Caco-2 (cell line): Measurements from ENCODE around the gene ACADM. TPM values are rescaled to one million over a fixed set of nuclear protein-coding genes. Genes with fewer than 3 reads are reported as not detected.

Experiments
- BruUV-seq: library from RNA; stranded (reverse); fragments of 400-500 nt; replicated peaks from 2 replicates; lab custom pipeline; 2021; lab: Mats Ljungman, UMichigan
- CTCF ChIA-PET: fragments of 300-600 bp; sonication (Branson Sonifier 250); formaldehyde crosslinking; loops from one replicate; lab custom pipeline; 2022; ENCODE audit warnings: antibody characterized with exemption; lab: Charles Lee
- POLR2A ChIA-PET: fragments of 300-600 bp; sonication (Branson Sonifier 250); formaldehyde crosslinking; loops from one replicate; lab custom pipeline; 2022; ENCODE audit warnings: antibody characterized with exemption; lab: Charles Lee
- DNase-seq, 2 experiments: peaks; one replicate each; pipeline versions ENCODE4 v3.0.0 to v3.0.0-alpha.2; 2020 to 2022
- H3K27me3 ChIP-seq: replicated peaks from 2 replicates; pipeline ENCODE4 v1.6.0; 2011; ENCODE audit warnings: low read length; ENCODE audit not compliant: control insufficient read depth, insufficient read depth
- H3K36me3 ChIP-seq: 2 replicates; pipeline ENCODE4 v1.5.1; 2011; ENCODE audit warnings: low read length; ENCODE audit not compliant: control insufficient read depth, insufficient read depth
- H3K4me1 ChIP-seq: fragments of 250-450 bp; sonication (Bioruptor Pico); 2 replicates; pipeline ENCODE4 v1.5.1; 2020; ENCODE audit warnings: mild to moderate bottlenecking
- H3K4me3 ChIP-seq: 2 replicates; pipeline ENCODE4 v1.5.1; 2011; ENCODE audit warnings: low read depth, mild to moderate bottlenecking, control low read depth, low read length
- H3K9me3 ChIP-seq: fragments of 250-450 bp; sonication (Bioruptor Pico); 2 replicates; pipeline ENCODE4 v1.5.1; 2020; ENCODE audit warnings: mild to moderate bottlenecking, moderate library complexity
- H3K27ac Mint-ChIP-seq: one replicate; pipeline ENCODE4 v1.8.0; 2022; ENCODE audit warnings: mixed read lengths; ENCODE audit not compliant: unreplicated experiment
- H3K27me3 Mint-ChIP-seq: one replicate; pipeline ENCODE4 v1.8.0; 2022; ENCODE audit warnings: mixed read lengths; ENCODE audit not compliant: insufficient read depth, unreplicated experiment
- H3K36me3 Mint-ChIP-seq: one replicate; pipeline ENCODE4 v1.8.0; 2022; ENCODE audit warnings: mild to moderate bottlenecking, mixed read lengths; ENCODE audit not compliant: insufficient read depth, unreplicated experiment
- H3K4me1 Mint-ChIP-seq: one replicate; pipeline ENCODE4 v1.8.0; 2022; ENCODE audit warnings: low read depth, mixed read lengths; ENCODE audit not compliant: unreplicated experiment
- H3K4me3 Mint-ChIP-seq: one replicate; pipeline ENCODE4 v1.8.0; 2022; ENCODE audit warnings: mild to moderate bottlenecking, moderate library complexity, mixed read lengths; ENCODE audit not compliant: unreplicated experiment
- H3K9me3 Mint-ChIP-seq: one replicate; pipeline ENCODE4 v1.8.0; 2022; ENCODE audit warnings: mixed read lengths; ENCODE audit not compliant: unreplicated experiment
- intact Hi-C: fragments of 100-400 bp; cut with micrococcal nuclease; formaldehyde crosslinking; loops from one replicate; pipeline ENCODE4 v1.10.0; 2022; ENCODE audit not compliant: unreplicated experiment
- total RNA-seq: library from RNA; stranded (reverse); gene quantifications from 2 replicates; pipeline ENCODE4 v1.2.3, GENCODE V29; 2022
- TF ChIP-seq, protein P1 (sequence below), 2 experiments: fragments of 200-600 bp in 1 of 2; IDR thresholded peaks; 1 replicate in 1 of 2; 2 replicates in 1 of 2; pipeline versions ENCODE4 v1.5.1 to v1.8.0; 2011 to 2022; ENCODE audit warnings: antibody characterized with exemption in 1 of 2, control low read depth in 1 of 2, inconsistent platforms in 1 of 2, low read depth in 1 of 2, low read length in 1 of 2, mild to moderate bottlenecking in 1 of 2, moderate library complexity in 1 of 2; ENCODE audit not compliant: insufficient read depth in 1 of 2, severe bottlenecking in 1 of 2, unreplicated experiment in 1 of 2

The ACADM gene
- total RNA-seq, 1 experiment from 2014 or later = 44.4 TPM

DNA sequence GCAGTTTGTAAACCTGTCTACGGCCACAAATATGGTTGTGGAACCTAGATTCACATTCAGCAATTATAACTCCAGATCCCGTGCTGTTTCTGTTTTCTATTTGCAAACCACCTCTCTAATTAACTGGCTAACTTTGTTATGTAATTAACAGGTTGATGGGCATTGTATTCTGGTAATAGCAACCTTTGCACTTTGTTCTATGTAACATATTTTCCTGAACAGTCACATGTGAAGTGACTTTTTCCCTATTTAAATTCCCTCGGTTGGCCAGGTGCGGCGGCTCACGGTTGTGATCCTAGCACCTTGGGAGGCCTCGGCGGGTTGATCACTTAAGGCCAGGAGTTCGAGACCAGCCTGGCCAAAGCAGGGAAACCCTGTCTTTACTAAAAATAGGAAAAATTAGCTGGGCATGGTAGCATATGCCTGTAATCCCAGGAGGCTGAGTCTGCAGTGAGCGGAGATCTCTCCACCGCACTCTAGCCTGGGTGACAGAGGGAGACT lies 1.4 kb downstream of the ACADM start:
- no TSS peak for BruUV-seq
- DNase-seq = peak; percentile 44 to 50
- H3K36me3 Mint-ChIP-seq = no peaks in the 10 kb centered on the region
- no peaks in the 10 kb centered on the region for H3K4me1 Mint-ChIP-seq
- Histone ChIP-seq H3K4me1 (peaks cover 21% of the 10 kb centered on the region), H3K4me3 (peak overlapping the region; percentile 66), H3K9me3 (no peaks in the 10 kb centered on the region), H3K36me3 (no peaks in the 10 kb centered on the region), H3K27me3 (no peaks in the 10 kb centered on the region)
- intact Hi-C loops = loop anchor here (2.0 kb wide), 1 partner anchor 61 kb away; the partner anchor contains the start of gene RABGGTB
- CTCF ChIA-PET = no interaction called here
- H3K4me3 Mint-ChIP-seq = peak overlapping the region; percentile 90
- TF ChIP-seq, protein P1, sequence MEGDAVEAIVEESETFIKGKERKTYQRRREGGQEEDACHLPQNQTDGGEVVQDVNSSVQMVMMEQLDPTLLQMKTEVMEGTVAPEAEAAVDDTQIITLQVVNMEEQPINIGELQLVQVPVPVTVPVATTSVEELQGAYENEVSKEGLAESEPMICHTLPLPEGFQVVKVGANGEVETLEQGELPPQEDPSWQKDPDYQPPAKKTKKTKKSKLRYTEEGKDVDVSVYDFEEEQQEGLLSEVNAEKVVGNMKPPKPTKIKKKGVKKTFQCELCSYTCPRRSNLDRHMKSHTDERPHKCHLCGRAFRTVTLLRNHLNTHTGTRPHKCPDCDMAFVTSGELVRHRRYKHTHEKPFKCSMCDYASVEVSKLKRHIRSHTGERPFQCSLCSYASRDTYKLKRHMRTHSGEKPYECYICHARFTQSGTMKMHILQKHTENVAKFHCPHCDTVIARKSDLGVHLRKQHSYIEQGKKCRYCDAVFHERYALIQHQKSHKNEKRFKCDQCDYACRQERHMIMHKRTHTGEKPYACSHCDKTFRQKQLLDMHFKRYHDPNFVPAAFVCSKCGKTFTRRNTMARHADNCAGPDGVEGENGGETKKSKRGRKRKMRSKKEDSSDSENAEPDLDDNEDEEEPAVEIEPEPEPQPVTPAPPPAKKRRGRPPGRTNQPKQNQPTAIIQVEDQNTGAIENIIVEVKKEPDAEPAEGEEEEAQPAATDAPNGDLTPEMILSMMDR (IDR thresholded peaks at IDR 0.05; ENCODE audit: insufficient read depth in 1 of 2, low read depth in 1 of 2, low read length in 1 of 2, severe bottlenecking in 1 of 2, unreplicated experiment in 1 of 2) = no peak
- H3K9me3 Mint-ChIP-seq = no peaks in the 10 kb centered on the region
- H3K27ac Mint-ChIP-seq = peak overlapping the region; percentile 48
- H3K27me3 Mint-ChIP-seq = no peaks in the 10 kb centered on the region
- POLR2A ChIA-PET = no interaction called here

DNA sequence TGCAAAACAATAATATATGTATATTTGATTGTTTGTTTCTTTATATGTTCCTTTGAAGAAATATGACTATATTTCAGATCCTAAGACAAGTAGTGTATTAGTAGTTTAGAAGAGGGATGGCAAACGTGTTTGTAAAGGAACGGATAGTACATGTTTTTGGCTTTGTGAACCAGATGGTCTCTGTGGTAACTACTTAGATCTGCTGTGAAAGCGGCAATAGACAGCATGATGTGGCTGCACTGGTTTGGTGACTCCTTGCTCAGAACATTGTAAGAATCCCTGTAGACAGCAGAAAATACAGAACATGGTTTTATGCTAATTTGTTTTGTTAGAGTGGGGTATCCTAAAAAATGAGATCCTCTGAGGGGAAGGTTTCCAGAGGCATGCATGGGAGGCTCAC lies 3.1 kb downstream of the ACADM start:
- TF ChIP-seq, protein P1 (IDR thresholded peaks at IDR 0.05; ENCODE audit: insufficient read depth in 1 of 2, low read depth in 1 of 2, low read length in 1 of 2, severe bottlenecking in 1 of 2, unreplicated experiment in 1 of 2) = no peak
- no peak for DNase-seq
- Histone ChIP-seq H3K36me3 (no peaks in the 10 kb centered on the region), H3K27me3 (no peaks in the 10 kb centered on the region), H3K9me3 (no peaks in the 10 kb centered on the region), H3K4me1 (peaks cover 12% of the 10 kb centered on the region), H3K4me3 (no peak overlapping the region)
- Mint-ChIP-seq H3K4me3 (no peak overlapping the region), H3K4me1 (no peaks in the 10 kb centered on the region), H3K9me3 (no peaks in the 10 kb centered on the region), H3K27ac (no peak overlapping the region), H3K27me3 (no peaks in the 10 kb centered on the region), H3K36me3 (no peaks in the 10 kb centered on the region)
- BruUV-seq = no TSS peak
- ChIA-PET CTCF (no interaction called here), POLR2A (no interaction called here)
- intact Hi-C loops = no loop called here

DNA sequence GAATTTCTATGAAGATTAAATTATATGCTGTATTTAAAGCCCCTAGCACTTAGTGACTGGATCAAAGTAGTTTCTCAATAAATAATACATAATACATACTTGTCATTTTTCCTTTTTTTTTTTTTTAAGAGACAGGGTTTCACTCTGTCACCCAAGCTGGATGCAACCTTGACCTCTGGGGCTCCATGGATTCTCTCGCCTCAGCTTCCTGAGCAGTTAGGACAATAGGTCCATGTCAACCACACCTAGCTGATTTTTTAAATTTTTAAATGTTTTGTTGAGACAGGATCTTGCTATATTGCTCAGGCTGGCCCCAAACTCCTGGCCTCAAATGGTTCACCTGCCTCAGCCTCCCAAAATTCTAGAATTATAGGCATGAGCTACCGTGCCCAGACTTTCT lies 5.9 kb downstream of the ACADM start:
- Mint-ChIP-seq H3K4me3 (no peak overlapping the region), H3K27ac (no peak overlapping the region), H3K27me3 (no peaks in the 10 kb centered on the region), H3K36me3 (peaks cover 8% of the 10 kb centered on the region), H3K9me3 (no peaks in the 10 kb centered on the region), H3K4me1 (no peaks in the 10 kb centered on the region)
- ChIA-PET CTCF (no interaction called here), POLR2A (interaction anchor here (0.7 kb wide), 1 partner anchor 55 kb away, joined by 3 read pairs; the partner anchor contains the start of gene RABGGTB)
- intact Hi-C loops = no loop called here
- no peak for DNase-seq
- TF ChIP-seq, protein P1 (IDR thresholded peaks at IDR 0.05; ENCODE audit: insufficient read depth in 1 of 2, low read depth in 1 of 2, low read length in 1 of 2, severe bottlenecking in 1 of 2, unreplicated experiment in 1 of 2) = no peak
- no peaks in the 10 kb centered on the region for H3K36me3 ChIP-seq
- no peaks in the 10 kb centered on the region for H3K27me3 ChIP-seq
- H3K4me1 ChIP-seq = peaks cover 4% of the 10 kb centered on the region; the same call in 1 of the 2 replicates
- H3K9me3 ChIP-seq = no peaks in the 10 kb centered on the region
- no TSS peak for BruUV-seq
- H3K4me3 ChIP-seq = no peak overlapping the region
